ENCODE measurements around the gene ACTR1A. TPM values are rescaled to one million over a fixed set of nuclear protein-coding genes. Genes with fewer than 3 reads are reported as not detected.

Gene ACTR1A
- total and polyA plus RNA-seq, 8 donors, result 41.5 to 277 (median 61.1) TPM

DNA sequence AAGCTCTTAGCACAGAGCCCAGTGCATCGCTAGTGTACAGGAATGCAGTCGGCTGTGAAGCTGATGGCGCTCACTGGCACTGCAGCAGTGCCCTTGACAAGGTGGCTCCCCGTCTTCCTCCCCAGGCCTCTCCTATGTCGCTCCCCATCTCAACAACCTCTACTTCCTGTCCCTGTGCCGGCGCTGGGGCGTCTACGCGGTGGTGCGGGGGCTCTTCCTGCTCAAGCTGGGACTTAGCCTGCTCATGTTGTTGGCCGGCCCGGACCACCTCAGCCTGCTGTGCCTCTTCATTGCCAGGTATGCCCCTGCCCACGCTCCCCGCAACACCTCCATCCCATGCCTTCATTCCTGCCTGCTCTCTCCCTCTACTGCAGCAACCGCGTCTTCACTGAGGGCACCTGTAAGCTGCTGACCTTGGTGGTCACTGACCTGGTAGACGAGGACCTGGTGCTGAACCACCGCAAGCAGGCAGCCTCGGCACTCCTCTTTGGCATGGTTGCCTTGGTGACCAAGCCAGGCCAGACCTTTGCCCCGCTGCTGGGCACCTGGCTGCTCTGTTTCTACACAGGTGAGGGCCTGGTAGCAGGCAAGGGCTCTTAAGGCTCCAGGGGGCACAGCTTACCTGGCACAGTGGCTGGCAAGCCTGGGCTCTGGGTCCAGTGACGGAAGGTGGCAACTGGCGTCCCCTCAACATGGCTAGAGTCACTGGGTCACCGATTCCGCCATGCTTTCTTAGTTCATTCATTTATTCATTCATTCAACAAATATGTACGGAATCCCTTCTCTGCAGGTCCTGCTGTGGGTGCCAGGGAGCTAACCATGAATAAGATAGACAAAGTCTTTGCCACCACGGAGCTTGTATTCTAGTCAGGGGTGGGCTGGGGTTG is 28.8 kb downstream of the ACTR1A start:
- no peak overlapping the region for H3K4me3 ChIP-seq
- DNase-seq, result no peak
- intact Hi-C loops (cut with DNase I; ENCODE audit: low total_unique reads), result no loop called here
- no peak overlapping the region for H3K27ac ChIP-seq
- WGBS, 5 donors, result 86 to 91% (median 88%) methylated on average over 24 to 27 of the region's 27 CpGs
- H3K9me3 ChIP-seq, result no peaks in the 10 kb centered on the region
- H3K27me3 ChIP-seq, result no peaks in the 10 kb centered on the region
- H3K36me3 ChIP-seq, result peaks cover 0 to 19% (median 7%) of the 10 kb centered on the region in 4 donors
- peaks cover 0 to 9% (median 4%) of the 10 kb centered on the region in 4 donors for H3K4me1 ChIP-seq
- TF ChIP-seq EP300 (IDR thresholded peaks at IDR 0.05) (no peak), POLR2AphosphoS5 (IDR thresholded peaks at IDR 0.05) (no peak)

DNA sequence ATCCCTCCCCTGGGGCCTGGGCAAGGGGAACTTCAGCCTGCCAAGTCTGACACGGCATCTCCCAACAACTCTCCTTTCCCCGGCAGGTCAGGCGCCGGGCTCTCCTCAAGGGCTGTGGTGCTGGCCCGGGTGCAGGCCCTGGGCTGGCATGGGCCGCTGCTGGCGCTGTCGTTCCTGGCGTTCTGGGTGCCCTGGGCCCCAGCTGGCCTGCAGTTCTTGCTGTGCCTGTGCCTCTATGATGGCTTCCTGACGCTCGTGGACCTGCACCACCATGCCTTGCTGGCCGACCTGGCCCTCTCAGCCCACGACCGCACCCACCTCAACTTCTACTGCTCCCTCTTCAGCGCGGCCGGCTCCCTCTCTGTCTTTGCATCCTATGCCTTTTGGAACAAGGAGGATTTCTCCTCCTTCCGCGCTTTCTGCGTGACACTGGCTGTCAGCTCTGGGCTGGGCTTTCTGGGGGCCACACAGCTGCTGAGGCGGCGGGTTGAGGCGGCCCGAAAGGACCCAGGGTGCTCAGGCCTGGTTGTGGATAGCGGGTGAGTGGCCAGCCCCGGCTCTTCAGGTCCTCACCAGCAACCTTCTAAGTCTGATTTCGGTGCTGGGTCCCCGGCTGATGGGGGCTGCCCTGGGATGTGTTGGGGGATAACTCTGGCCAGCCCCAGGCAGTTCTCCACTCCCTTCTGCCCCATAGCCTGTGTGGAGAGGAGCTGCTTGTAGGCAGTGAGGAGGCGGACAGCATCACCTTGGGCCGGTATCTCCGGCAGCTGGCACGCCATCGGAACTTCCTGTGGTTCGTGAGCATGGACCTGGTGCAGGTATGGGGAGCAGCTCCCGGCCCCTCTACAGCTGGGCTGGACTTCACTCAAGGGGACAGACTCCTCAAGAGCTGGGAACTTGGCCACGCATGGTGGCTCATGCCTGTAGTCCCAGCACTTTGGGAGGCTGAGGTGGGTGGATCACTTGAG is 31.6 kb downstream of the ACTR1A start:
- H3K27me3 ChIP-seq, result no peaks in the 10 kb centered on the region
- no peaks in the 10 kb centered on the region for H3K9me3 ChIP-seq
- TF ChIP-seq EP300 (IDR thresholded peaks at IDR 0.05) (no peak), POLR2AphosphoS5 (IDR thresholded peaks at IDR 0.05) (no peak), POLR2A (IDR thresholded peaks at IDR 0.05) (no peak)
- TF ChIP-seq, protein P1, sequence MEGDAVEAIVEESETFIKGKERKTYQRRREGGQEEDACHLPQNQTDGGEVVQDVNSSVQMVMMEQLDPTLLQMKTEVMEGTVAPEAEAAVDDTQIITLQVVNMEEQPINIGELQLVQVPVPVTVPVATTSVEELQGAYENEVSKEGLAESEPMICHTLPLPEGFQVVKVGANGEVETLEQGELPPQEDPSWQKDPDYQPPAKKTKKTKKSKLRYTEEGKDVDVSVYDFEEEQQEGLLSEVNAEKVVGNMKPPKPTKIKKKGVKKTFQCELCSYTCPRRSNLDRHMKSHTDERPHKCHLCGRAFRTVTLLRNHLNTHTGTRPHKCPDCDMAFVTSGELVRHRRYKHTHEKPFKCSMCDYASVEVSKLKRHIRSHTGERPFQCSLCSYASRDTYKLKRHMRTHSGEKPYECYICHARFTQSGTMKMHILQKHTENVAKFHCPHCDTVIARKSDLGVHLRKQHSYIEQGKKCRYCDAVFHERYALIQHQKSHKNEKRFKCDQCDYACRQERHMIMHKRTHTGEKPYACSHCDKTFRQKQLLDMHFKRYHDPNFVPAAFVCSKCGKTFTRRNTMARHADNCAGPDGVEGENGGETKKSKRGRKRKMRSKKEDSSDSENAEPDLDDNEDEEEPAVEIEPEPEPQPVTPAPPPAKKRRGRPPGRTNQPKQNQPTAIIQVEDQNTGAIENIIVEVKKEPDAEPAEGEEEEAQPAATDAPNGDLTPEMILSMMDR (IDR thresholded peaks at IDR 0.05), result no peak
- no peak overlapping the region for H3K27ac ChIP-seq
- no peak overlapping the region for H3K4me3 ChIP-seq
- peaks cover 0 to 23% (median 11%) of the 10 kb centered on the region in 4 donors for H3K4me1 ChIP-seq
- DNase-seq, result no peak
- intact Hi-C loops (cut with DNase I; ENCODE audit: low total_unique reads), result no loop called here
- WGBS, 5 donors, result 93 to 95% (median 94%) methylated on average over 16 to 36 of the region's 36 CpGs
- peaks cover 0 to 19% (median 7%) of the 10 kb centered on the region in 4 donors for H3K36me3 ChIP-seq

DNA sequence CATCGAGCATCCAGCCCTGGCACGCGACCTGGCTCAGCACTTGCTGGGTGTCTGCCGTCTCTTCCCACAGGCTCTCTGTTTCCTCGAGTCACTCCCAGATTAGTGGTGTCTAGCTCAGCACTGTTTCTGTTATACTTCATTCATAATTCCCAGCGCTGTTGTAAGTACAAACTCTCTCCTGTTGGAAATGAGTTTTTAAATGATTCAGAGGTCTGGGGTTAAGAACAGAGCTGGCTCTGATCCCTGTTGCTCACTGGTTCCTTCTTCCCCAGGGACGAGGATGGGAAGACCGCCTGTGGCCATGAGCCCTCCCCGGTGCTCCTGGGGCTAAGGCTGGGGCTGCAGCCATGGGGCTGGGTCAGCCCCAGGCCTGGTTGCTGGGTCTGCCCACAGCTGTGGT is 33.8 kb downstream of the ACTR1A start:
- peaks cover 0 to 19% (median 7%) of the 10 kb centered on the region in 4 donors for H3K36me3 ChIP-seq
- H3K9me3 ChIP-seq, result no peaks in the 10 kb centered on the region
- WGBS, 5 donors, result 56 to 82% (median 81%) methylated on average over 9 of the region's 9 CpGs
- DNase-seq, result no peak
- no peaks in the 10 kb centered on the region for H3K27me3 ChIP-seq
- H3K4me3 ChIP-seq, result no peak overlapping the region
- peaks cover 0 to 24% (median 12%) of the 10 kb centered on the region in 4 donors for H3K4me1 ChIP-seq
- peak overlapping the region in 3 of 5 donors; percentile 33 to 70 (median 56) for H3K27ac ChIP-seq
- TF ChIP-seq POLR2A (IDR thresholded peaks at IDR 0.05), result no peak
- TF ChIP-seq, protein P1 (IDR thresholded peaks at IDR 0.05), result no peak
- intact Hi-C loops (cut with DNase I; ENCODE audit: low total_unique reads), result no loop called here

DNA sequence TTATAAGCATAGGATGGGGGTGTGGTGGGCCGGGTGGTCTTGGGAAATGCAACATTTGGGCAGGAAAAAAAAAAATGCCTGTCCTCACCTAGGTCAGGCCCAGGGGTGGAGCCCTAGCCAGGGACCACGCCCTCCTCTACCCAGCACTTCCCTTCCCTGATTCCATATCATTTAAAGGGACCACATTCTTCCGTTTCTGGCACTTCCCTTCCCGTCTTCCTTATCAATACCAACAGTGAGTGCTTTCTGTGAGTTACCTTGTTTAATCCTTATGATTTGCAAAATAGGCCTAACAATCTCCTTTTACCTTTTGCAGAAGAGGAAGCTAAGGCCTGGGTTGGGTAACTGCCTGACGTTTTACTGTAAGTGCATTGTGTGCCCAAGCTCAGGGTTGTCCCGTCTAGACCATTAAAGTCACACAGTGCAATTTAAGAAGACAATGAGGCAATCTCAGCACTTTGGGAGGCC is 34.5 kb downstream of the ACTR1A start:
- intact Hi-C loops (cut with DNase I; ENCODE audit: low total_unique reads), result no loop called here
- Histone ChIP-seq H3K9me3 (no peaks in the 10 kb centered on the region), H3K4me3 (peak overlapping the region in 3 of 4 donors; percentile 4 to 29 (median 11)), H3K27ac (peak overlapping the region in 3 of 5 donors; percentile 33 to 70 (median 56)), H3K4me1 (peaks cover 0 to 30% (median 15%) of the 10 kb centered on the region in 4 donors), H3K36me3 (peaks cover 0 to 19% (median 7%) of the 10 kb centered on the region in 4 donors), H3K27me3 (no peaks in the 10 kb centered on the region)
- DNase-seq, result peak; percentile 50 to 60
- TF ChIP-seq, protein P1 (IDR thresholded peaks at IDR 0.05), result no peak
- TF ChIP-seq POLR2AphosphoS5 (IDR thresholded peaks at IDR 0.05) (no peak), POLR2A (IDR thresholded peaks at IDR 0.05) (no peak)
- WGBS, 5 donors, result 21 to 39% (median 31%) methylated on average over 6 of the region's 6 CpGs
